H9 (cell line): Measurements from ENCODE around the gene LARGE1. TPM values are rescaled to one million over a fixed set of nuclear protein-coding genes. Genes with fewer than 3 reads are reported as not detected.

ENCODE experiments used
- DNase-seq: peaks from one replicate; pipeline ENCODE4 v3.0.0-alpha.2; 2017
- H2AFZ ChIP-seq: one replicate; pipeline ENCODE4 v1.6.1; 2013; ENCODE audit warnings: mild to moderate bottlenecking, low read length, control low read depth, moderate library complexity
- H2AK5ac ChIP-seq: 2 replicates; pipeline ENCODE4 v1.6.1; 2013; ENCODE audit warnings: low read length, control low read depth, mixed read lengths; ENCODE audit not compliant: insufficient read length
- H2BK120ac ChIP-seq: one replicate; pipeline ENCODE4 v1.6.1; 2013; ENCODE audit warnings: low read depth, mild to moderate bottlenecking, low read length, control low read depth, inconsistent platforms; ENCODE audit not compliant: poor library complexity, severe bottlenecking
- H2BK12ac ChIP-seq: 2 replicates; pipeline ENCODE4 v1.6.1; 2013; ENCODE audit warnings: low read length, control low read depth, mixed read lengths, low read depth; ENCODE audit not compliant: insufficient read length
- H2BK15ac ChIP-seq: 2 replicates; pipeline ENCODE4 v1.6.1; 2013; ENCODE audit warnings: low read depth, low read length, control low read depth
- H2BK20ac ChIP-seq: one replicate; pipeline ENCODE4 v1.6.1; 2013; ENCODE audit warnings: low read depth, mild to moderate bottlenecking, low read length, control low read depth, inconsistent platforms; ENCODE audit not compliant: poor library complexity, severe bottlenecking
- H2BK5ac ChIP-seq: 2 replicates; pipeline ENCODE4 v1.6.1; 2013; ENCODE audit warnings: low read length, control low read depth, mixed read lengths; ENCODE audit not compliant: insufficient read length
- H3K14ac ChIP-seq: 2 replicates; pipeline ENCODE4 v1.6.1; 2013; ENCODE audit warnings: low read length, control low read depth; ENCODE audit not compliant: insufficient read depth
- H3K18ac ChIP-seq: 2 replicates; pipeline ENCODE4 v1.6.1; 2013; ENCODE audit warnings: low read depth, mild to moderate bottlenecking, mixed read lengths, low read length, control low read depth; ENCODE audit not compliant: insufficient read length
- H3K23ac ChIP-seq: 2 replicates; pipeline ENCODE4 v1.6.1; 2013; ENCODE audit warnings: low read length, control low read depth, mixed read lengths, low read depth; ENCODE audit not compliant: insufficient read length
- H3K23me2 ChIP-seq: 2 replicates; pipeline ENCODE4 v1.6.1; 2013; ENCODE audit warnings: low read depth, mild to moderate bottlenecking, mixed read lengths, low read length, control low read depth; ENCODE audit not compliant: insufficient read length, poor library complexity, severe bottlenecking
- H3K27ac ChIP-seq: 2 replicates; pipeline ENCODE4 v1.5.1; 2013; ENCODE audit warnings: low read length, control low read depth, mixed read lengths, low read depth; ENCODE audit not compliant: insufficient read length
- H3K27me3 ChIP-seq: 2 replicates; pipeline ENCODE4 v1.6.1; 2013; ENCODE audit warnings: low read length, control low read depth, inconsistent platforms; ENCODE audit not compliant: insufficient read depth
- H3K4ac ChIP-seq: 2 replicates; pipeline ENCODE4 v1.6.1; 2013; ENCODE audit warnings: low read depth, mild to moderate bottlenecking, control low read depth, inconsistent platforms, low read length, moderate library complexity
- H3K4me1 ChIP-seq: 2 replicates; pipeline ENCODE4 v1.6.1; 2013; ENCODE audit warnings: low read length, control low read depth, inconsistent platforms; ENCODE audit not compliant: insufficient read depth
- H3K4me2 ChIP-seq: 2 replicates; pipeline ENCODE4 v1.6.1; 2013; ENCODE audit warnings: low read length, control low read depth, mixed read lengths; ENCODE audit not compliant: insufficient read length, insufficient read depth
- H3K56ac ChIP-seq: 2 replicates; pipeline ENCODE4 v1.6.1; 2013; ENCODE audit warnings: low read depth, mild to moderate bottlenecking, mixed read lengths, low read length, control low read depth; ENCODE audit not compliant: insufficient read length
- H3K79me1 ChIP-seq: 2 replicates; pipeline ENCODE4 v1.6.1; 2013; ENCODE audit warnings: low read depth, mild to moderate bottlenecking, moderate library complexity, low read length, control low read depth, inconsistent platforms; ENCODE audit not compliant: insufficient read depth, poor library complexity, severe bottlenecking
- H3K79me2 ChIP-seq: 2 replicates; pipeline ENCODE4 v1.6.1; 2013; ENCODE audit warnings: low read length, control low read depth, inconsistent platforms; ENCODE audit not compliant: insufficient read depth
- H3K9ac ChIP-seq: 2 replicates; pipeline ENCODE4 v1.6.1; 2013; ENCODE audit warnings: low read length, control low read depth, mixed read lengths; ENCODE audit not compliant: insufficient read length; ENCODE audit errors: extremely low read depth
- H3K9me3 ChIP-seq: one replicate; pipeline ENCODE4 v1.6.1; 2013; ENCODE audit warnings: low read depth, low read length, inconsistent platforms; ENCODE audit not compliant: control insufficient read depth
- H3T11ph ChIP-seq: one replicate; pipeline ENCODE4 v1.6.1; 2013; ENCODE audit warnings: mild to moderate bottlenecking, low read length, control low read depth, inconsistent platforms
- H4K20me1 ChIP-seq: one replicate; pipeline ENCODE4 v1.6.1; 2013; ENCODE audit not compliant: control insufficient read depth, insufficient read length, insufficient read depth
- H4K5ac ChIP-seq: 2 replicates; pipeline ENCODE4 v1.6.1; 2013; ENCODE audit warnings: low read depth, mild to moderate bottlenecking, mixed read lengths, low read length, control low read depth; ENCODE audit not compliant: insufficient read length
- H4K8ac ChIP-seq: replicated peaks from 2 replicates; pipeline ENCODE4 v1.6.1; 2013; ENCODE audit warnings: low read length, control low read depth, mixed read lengths, low read depth; ENCODE audit not compliant: insufficient read length
- H4K91ac ChIP-seq: 2 replicates; pipeline ENCODE4 v1.6.1; 2013; ENCODE audit warnings: low read depth, mild to moderate bottlenecking, moderate library complexity, mixed read lengths, low read length, control low read depth; ENCODE audit not compliant: insufficient read length
- H3K27ac Mint-ChIP-seq, 3 experiments: 2 replicates in 2 of 3; 3 replicates in 1 of 3; pipeline ENCODE4 v1.8.0; 2020 to 2021; ENCODE audit warnings: mixed read lengths in 3 of 3, mild to moderate bottlenecking in 1 of 3, moderate library complexity in 1 of 3
- H3K27me3 Mint-ChIP-seq: 2 replicates; pipeline ENCODE4 v1.8.0; 2021; ENCODE audit warnings: low read depth, mild to moderate bottlenecking, moderate library complexity, mixed read lengths
- H3K36me3 Mint-ChIP-seq, 3 experiments: 2 replicates in 2 of 3; 3 replicates in 1 of 3; pipeline ENCODE4 v1.8.0; 2020 to 2021; ENCODE audit warnings: low read depth in 3 of 3, mixed read lengths in 3 of 3; ENCODE audit not compliant: insufficient read depth in 1 of 3
- H3K4me1 Mint-ChIP-seq, 2 experiments: 2 replicates each; pipeline ENCODE4 v1.8.0; 2020; ENCODE audit warnings: mixed read lengths in 2 of 2
- H3K4me3 Mint-ChIP-seq, 2 experiments: 2 replicates in 1 of 2; 3 replicates in 1 of 2; pipeline ENCODE4 v1.8.0; 2020 to 2021; ENCODE audit warnings: mild to moderate bottlenecking in 2 of 2, mixed read lengths in 2 of 2, moderate library complexity in 1 of 2
- H3K9me3 Mint-ChIP-seq, 2 experiments: 2 replicates in 1 of 2; 3 replicates in 1 of 2; pipeline ENCODE4 v1.8.0; 2020; ENCODE audit warnings: mild to moderate bottlenecking in 2 of 2, mixed read lengths in 2 of 2, moderate library complexity in 1 of 2
- WGBS: extraction: QIAGEN DNeasy Blood & Tissue Kit; methylation state at CpG from one replicate; pipeline ENCODE4 v1.1.7; 2013; ENCODE audit warnings: missing lambda C conversion rate, low lambda C conversion rate, mixed read lengths; ENCODE audit not compliant: insufficient read length; ENCODE audit errors: extremely low coverage; 5-methylcytosine and 5-hydroxymethylcytosine counted together
- total RNA-seq: library from RNA; stranded (reverse); gene quantifications from 2 replicates; pipeline ENCODE4 v1.2.1, GENCODE V29; 2021
- TF ChIP-seq, protein P1 (sequence below): fragments of 200-600 bp; sonication (generic); conservative IDR thresholded peaks from 3 replicates; pipeline ENCODE4 v1.8.0; 2021; ENCODE audit warnings: antibody characterized with exemption, mild to moderate bottlenecking

The LARGE1 gene
- total RNA-seq, 1 experiment from 2014 or later: 43.5 TPM

GRCh38 chr22:33962409-33962808 is 42.1 kb upstream of the LARGE1 start:
- Histone ChIP-seq H3K79me2 (no peaks in the 10 kb centered on the region), H3K4me2 (no peak overlapping the region), H3K4me1 (no peaks in the 10 kb centered on the region), H2BK5ac (no peak overlapping the region), H2BK12ac (no peak overlapping the region), H3K23ac (no peak overlapping the region), H3K79me1 (no peaks in the 10 kb centered on the region), H3K9ac (no peak overlapping the region), H2BK20ac (no peak overlapping the region), H4K20me1 (no peaks in the 10 kb centered on the region), H2AFZ (no peak overlapping the region), H2BK15ac (no peak overlapping the region), H3K18ac (no peak overlapping the region), H2AK5ac (no peak overlapping the region), H3K27ac (no peak overlapping the region), H3K56ac (no peak overlapping the region), H4K5ac (no peak overlapping the region), H3K23me2 (no peaks in the 10 kb centered on the region), H4K8ac (no peak overlapping the region), H4K91ac (no peak overlapping the region), H3K4ac (no peak overlapping the region), H3K14ac (no peak overlapping the region), H2BK120ac (no peak overlapping the region), H3K9me3 (no peaks in the 10 kb centered on the region), H3T11ph (no peak overlapping the region), H3K27me3 (no peaks in the 10 kb centered on the region)
- H3K9me3 Mint-ChIP-seq: no peaks in the 10 kb centered on the region
- no peaks in the 10 kb centered on the region for H3K36me3 Mint-ChIP-seq
- H3K4me1 Mint-ChIP-seq: 0 out of 4 replicates have a peak, but pooled peaks cover 2 to 3% of the 10 kb centered on the region in 2 experiments
- H3K4me3 Mint-ChIP-seq: no peak overlapping the region
- H3K27me3 Mint-ChIP-seq: peaks cover 7% of the 10 kb centered on the region
- no peak overlapping the region for H3K27ac Mint-ChIP-seq
- WGBS: no CpG with 5 or more reads among the region's 7 CpGs
- DNase-seq: no peak
- TF ChIP-seq, protein P1, sequence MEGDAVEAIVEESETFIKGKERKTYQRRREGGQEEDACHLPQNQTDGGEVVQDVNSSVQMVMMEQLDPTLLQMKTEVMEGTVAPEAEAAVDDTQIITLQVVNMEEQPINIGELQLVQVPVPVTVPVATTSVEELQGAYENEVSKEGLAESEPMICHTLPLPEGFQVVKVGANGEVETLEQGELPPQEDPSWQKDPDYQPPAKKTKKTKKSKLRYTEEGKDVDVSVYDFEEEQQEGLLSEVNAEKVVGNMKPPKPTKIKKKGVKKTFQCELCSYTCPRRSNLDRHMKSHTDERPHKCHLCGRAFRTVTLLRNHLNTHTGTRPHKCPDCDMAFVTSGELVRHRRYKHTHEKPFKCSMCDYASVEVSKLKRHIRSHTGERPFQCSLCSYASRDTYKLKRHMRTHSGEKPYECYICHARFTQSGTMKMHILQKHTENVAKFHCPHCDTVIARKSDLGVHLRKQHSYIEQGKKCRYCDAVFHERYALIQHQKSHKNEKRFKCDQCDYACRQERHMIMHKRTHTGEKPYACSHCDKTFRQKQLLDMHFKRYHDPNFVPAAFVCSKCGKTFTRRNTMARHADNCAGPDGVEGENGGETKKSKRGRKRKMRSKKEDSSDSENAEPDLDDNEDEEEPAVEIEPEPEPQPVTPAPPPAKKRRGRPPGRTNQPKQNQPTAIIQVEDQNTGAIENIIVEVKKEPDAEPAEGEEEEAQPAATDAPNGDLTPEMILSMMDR: no peak
